Liver (tissue), 9 donors: ENCODE data around the gene MUC13. TPM values are rescaled to one million over a fixed set of nuclear protein-coding genes. Genes with fewer than 3 reads are reported as not detected.

Experiments
- DNase-seq: peaks from one replicate; pipeline ENCODE4 v3.0.0-alpha.2; 2017; ENCODE audit warnings: low spot score
- H3K27ac ChIP-seq, 2 donors: one replicate each; pipeline ENCODE4 v1.7.0; 2013; ENCODE audit warnings: inconsistent platforms in 2 of 2, low read length in 2 of 2, control low read depth in 1 of 2, low read depth in 1 of 2, mild to moderate bottlenecking in 1 of 2
- H3K27me3 ChIP-seq, 4 donors: one replicate each; pipeline versions ENCODE4 v1.6.1 to v1.7.0; 2013; ENCODE audit warnings: low read length in 3 of 4, inconsistent platforms in 1 of 4, mild to moderate bottlenecking in 1 of 4, moderate library complexity in 1 of 4; ENCODE audit not compliant: control insufficient read depth in 4 of 4, insufficient read depth in 4 of 4
- H3K36me3 ChIP-seq, 4 donors: one replicate each; pipeline versions ENCODE4 v1.6.1 to v1.7.0; 2013; ENCODE audit warnings: low read length in 3 of 4, mild to moderate bottlenecking in 3 of 4, low read depth in 1 of 4, moderate library complexity in 1 of 4; ENCODE audit not compliant: control insufficient read depth in 4 of 4, insufficient read depth in 3 of 4
- H3K4me1 ChIP-seq, 4 donors: one replicate each; pipeline versions ENCODE4 v1.6.1 to v1.7.0; 2013; ENCODE audit warnings: low read length in 3 of 4, mild to moderate bottlenecking in 3 of 4, moderate library complexity in 1 of 4; ENCODE audit not compliant: control insufficient read depth in 4 of 4, insufficient read depth in 4 of 4
- H3K4me3 ChIP-seq, 3 donors: one replicate each; pipeline versions ENCODE4 v1.6.1 to v1.7.0; 2013; ENCODE audit warnings: low read length in 3 of 3, control low read depth in 1 of 3, low read depth in 1 of 3, mild to moderate bottlenecking in 1 of 3
- H3K9ac ChIP-seq, 2 donors: one replicate each; pipeline ENCODE4 v1.7.0; 2013; ENCODE audit warnings: low read length in 2 of 2, mild to moderate bottlenecking in 2 of 2, moderate library complexity in 2 of 2, control low read depth in 1 of 2, low read depth in 1 of 2
- H3K9me3 ChIP-seq, 4 donors: one replicate each; pipeline versions ENCODE4 v1.6.1 to v1.7.0; 2013; ENCODE audit warnings: low read length in 3 of 4; ENCODE audit not compliant: control insufficient read depth in 4 of 4
- EGR1 ChIP-seq, 2 donors: IDR thresholded peaks; 2 replicates each; pipeline ENCODE4 v1.6.1; 2016 to 2018; ENCODE audit warnings: antibody characterized with exemption in 2 of 2, low read depth in 2 of 2
- FOXA1 ChIP-seq: IDR thresholded peaks from 2 replicates; pipeline ENCODE4 v1.6.1; 2016; ENCODE audit warnings: antibody characterized with exemption
- FOXA2 ChIP-seq: IDR thresholded peaks from 2 replicates; pipeline ENCODE4 v1.6.1; 2016; ENCODE audit warnings: antibody characterized with exemption
- HNF4G ChIP-seq: IDR thresholded peaks from 2 replicates; pipeline ENCODE4 v1.6.1; 2016; ENCODE audit warnings: antibody characterized with exemption
- NR2F2 ChIP-seq: IDR thresholded peaks from 2 replicates; pipeline ENCODE4 v1.6.1; 2016; ENCODE audit warnings: antibody characterized with exemption
- RAD21 ChIP-seq, 2 donors: IDR thresholded peaks; 2 replicates each; pipeline ENCODE4 v1.6.1; 2016; ENCODE audit warnings: antibody characterized with exemption in 2 of 2, mild to moderate bottlenecking in 2 of 2
- SP1 ChIP-seq: IDR thresholded peaks from 2 replicates; pipeline ENCODE4 v1.6.1; 2018; ENCODE audit warnings: antibody characterized with exemption, mild to moderate bottlenecking
- TAF1 ChIP-seq: conservative IDR thresholded peaks from 2 replicates; pipeline ENCODE4 v1.6.1; 2016; ENCODE audit warnings: antibody characterized with exemption, mild to moderate bottlenecking
- YY1 ChIP-seq: IDR thresholded peaks from 2 replicates; pipeline ENCODE4 v1.6.1; 2016; ENCODE audit warnings: antibody characterized with exemption, mild to moderate bottlenecking
- WGBS: extraction: QIAGEN DNeasy Blood & Tissue Kit; methylation state at CpG from one replicate; pipeline ENCODE4 v1.1.7; 2013; 5-methylcytosine and 5-hydroxymethylcytosine counted together
- polyA plus RNA-seq, 2 donors: library from polyadenylated mRNA; stranded (reverse) in 1 of 2; unstranded in 1 of 2; fragments of 200-250 nt in 1 of 2; fragments of >200 nt in 1 of 2; fragmentation: Nextera tagmentation in 1 of 2; extraction: Ambion mirVana in 1 of 2; gene quantifications; one replicate each; pipeline versions ENCODE4 v1.2.1 to v1.2.3, GENCODE V29; 2013 to 2015
- total RNA-seq, 2 donors: library from RNA; depleted of rRNA; stranded (reverse); fragments of >200 nt; gene quantifications; one replicate each; pipeline ENCODE4 v1.2.3, GENCODE V29; 2014
- TF ChIP-seq, protein P1 (sequence below): IDR thresholded peaks from 2 replicates; pipeline ENCODE4 v1.6.1; 2016; ENCODE audit warnings: antibody characterized with exemption
- TF ChIP-seq, protein P2 (sequence below): IDR thresholded peaks from 2 replicates; pipeline ENCODE4 v1.6.1; 2016; ENCODE audit warnings: antibody characterized with exemption
- TF ChIP-seq, protein P3 (sequence below): fragments of 150-350 bp; IDR thresholded peaks from 2 replicates; pipeline ENCODE4 v1.5.1; 2017; ENCODE audit warnings: improper control_type of control experiment, low read depth, low read length; ENCODE audit not compliant: missing input control
- donor health status: healthy.
- donor health status: healthy.
- donor health status: healthy.
- donor health status: healthy.
- donor health status: healthy.

Gene MUC13
- total and polyA plus RNA-seq, 4 donors: under 0.01 to 0.45 TPM; not detected in 2

DNA sequence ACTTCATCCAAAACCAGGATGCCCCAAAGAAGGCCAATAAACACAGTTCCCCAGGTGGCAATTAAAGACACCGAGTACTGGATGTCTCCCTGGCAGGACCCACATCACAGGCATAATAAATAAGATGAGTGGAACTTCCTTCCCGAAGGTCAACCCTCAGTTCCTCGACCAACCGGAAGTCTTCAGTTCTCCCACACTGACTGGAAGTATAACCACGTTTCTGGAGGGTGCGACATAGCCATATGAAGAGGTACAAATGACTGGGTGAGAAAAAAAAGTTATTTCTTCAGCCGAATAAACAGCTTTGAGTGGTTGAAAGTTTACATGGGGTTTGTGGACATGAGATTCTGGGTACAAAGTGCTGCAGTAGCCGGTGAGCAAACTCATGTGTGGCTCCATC is 34.6 kb upstream of the MUC13 start:
- H3K4me3 ChIP-seq: no peak overlapping the region
- DNase-seq: no peak
- no peak overlapping the region for H3K27ac ChIP-seq
- no peaks in the 10 kb centered on the region for H3K27me3 ChIP-seq
- no peak for TF ChIP-seq SP1
- TF ChIP-seq FOXA1: no peak
- TF ChIP-seq, protein P1, sequence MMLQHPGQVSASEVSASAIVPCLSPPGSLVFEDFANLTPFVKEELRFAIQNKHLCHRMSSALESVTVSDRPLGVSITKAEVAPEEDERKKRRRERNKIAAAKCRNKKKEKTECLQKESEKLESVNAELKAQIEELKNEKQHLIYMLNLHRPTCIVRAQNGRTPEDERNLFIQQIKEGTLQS: no peak
- TF ChIP-seq FOXA2: no peak
- TF ChIP-seq YY1: no peak
- no peak for TF ChIP-seq HNF4G
- TF ChIP-seq RAD21 (IDR thresholded peaks at IDR 0.05): no peak
- TF ChIP-seq NR2F2: no peak
- peaks cover 0 to 17% (median 10%) of the 10 kb centered on the region in 4 donors for H3K36me3 ChIP-seq
- H3K4me1 ChIP-seq: no peaks in the 10 kb centered on the region
- no peak overlapping the region for H3K9ac ChIP-seq
- WGBS: 79% methylated on average over 8 of the region's 8 CpGs
- no peaks in the 10 kb centered on the region for H3K9me3 ChIP-seq

DNA sequence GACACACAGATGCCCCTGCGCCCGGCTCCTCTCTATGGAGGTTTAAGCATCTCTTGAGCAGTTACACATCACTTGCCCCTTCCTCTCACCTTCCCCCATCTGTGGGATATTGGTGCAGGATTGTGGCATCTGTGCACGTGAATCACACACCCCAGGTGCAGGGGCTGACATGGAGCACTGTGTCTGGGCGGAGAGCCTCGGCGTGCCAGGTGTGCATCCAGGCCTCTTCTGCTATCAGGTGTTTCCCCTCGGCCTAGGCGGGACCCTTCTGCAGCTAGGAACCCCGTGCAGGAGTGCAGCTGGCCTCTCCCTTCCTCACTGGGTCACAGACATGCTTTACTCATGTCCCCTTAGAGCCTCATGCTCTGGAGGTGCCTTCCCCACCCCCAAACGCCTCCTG is 33.4 kb upstream of the MUC13 start:
- H3K36me3 ChIP-seq: peaks cover 0 to 17% (median 7%) of the 10 kb centered on the region in 4 donors
- WGBS: 92% methylated on average over 10 of the region's 10 CpGs

More for the DNA sequence above, 33.4 kb upstream of the MUC13 start:
- Histone ChIP-seq H3K27me3 (no peaks in the 10 kb centered on the region), H3K9me3 (no peaks in the 10 kb centered on the region), H3K9ac (no peak overlapping the region), H3K27ac (no peak overlapping the region), H3K4me1 (no peaks in the 10 kb centered on the region), H3K4me3 (no peak overlapping the region)
- TF ChIP-seq YY1 (no peak), TAF1 (no peak), FOXA1 (no peak), NR2F2 (no peak), HNF4G (no peak), RAD21 (IDR thresholded peaks at IDR 0.05) (no peak), SP1 (no peak), EGR1 (IDR thresholded peaks at IDR 0.05; ENCODE audit: low read depth in 2 of 2) (no peak)
- TF ChIP-seq, protein P2, sequence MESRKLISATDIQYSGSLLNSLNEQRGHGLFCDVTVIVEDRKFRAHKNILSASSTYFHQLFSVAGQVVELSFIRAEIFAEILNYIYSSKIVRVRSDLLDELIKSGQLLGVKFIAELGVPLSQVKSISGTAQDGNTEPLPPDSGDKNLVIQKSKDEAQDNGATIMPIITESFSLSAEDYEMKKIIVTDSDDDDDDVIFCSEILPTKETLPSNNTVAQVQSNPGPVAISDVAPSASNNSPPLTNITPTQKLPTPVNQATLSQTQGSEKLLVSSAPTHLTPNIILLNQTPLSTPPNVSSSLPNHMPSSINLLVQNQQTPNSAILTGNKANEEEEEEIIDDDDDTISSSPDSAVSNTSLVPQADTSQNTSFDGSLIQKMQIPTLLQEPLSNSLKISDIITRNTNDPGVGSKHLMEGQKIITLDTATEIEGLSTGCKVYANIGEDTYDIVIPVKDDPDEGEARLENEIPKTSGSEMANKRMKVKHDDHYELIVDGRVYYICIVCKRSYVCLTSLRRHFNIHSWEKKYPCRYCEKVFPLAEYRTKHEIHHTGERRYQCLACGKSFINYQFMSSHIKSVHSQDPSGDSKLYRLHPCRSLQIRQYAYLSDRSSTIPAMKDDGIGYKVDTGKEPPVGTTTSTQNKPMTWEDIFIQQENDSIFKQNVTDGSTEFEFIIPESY: no peak
- TF ChIP-seq, protein P3, sequence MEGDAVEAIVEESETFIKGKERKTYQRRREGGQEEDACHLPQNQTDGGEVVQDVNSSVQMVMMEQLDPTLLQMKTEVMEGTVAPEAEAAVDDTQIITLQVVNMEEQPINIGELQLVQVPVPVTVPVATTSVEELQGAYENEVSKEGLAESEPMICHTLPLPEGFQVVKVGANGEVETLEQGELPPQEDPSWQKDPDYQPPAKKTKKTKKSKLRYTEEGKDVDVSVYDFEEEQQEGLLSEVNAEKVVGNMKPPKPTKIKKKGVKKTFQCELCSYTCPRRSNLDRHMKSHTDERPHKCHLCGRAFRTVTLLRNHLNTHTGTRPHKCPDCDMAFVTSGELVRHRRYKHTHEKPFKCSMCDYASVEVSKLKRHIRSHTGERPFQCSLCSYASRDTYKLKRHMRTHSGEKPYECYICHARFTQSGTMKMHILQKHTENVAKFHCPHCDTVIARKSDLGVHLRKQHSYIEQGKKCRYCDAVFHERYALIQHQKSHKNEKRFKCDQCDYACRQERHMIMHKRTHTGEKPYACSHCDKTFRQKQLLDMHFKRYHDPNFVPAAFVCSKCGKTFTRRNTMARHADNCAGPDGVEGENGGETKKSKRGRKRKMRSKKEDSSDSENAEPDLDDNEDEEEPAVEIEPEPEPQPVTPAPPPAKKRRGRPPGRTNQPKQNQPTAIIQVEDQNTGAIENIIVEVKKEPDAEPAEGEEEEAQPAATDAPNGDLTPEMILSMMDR: no peak
- no peak for DNase-seq
